Stimulated activated CD4-positive, alpha-beta T cell treated with anti-CD3 and anti-CD28 coated beads, Interleukin-15, amount 100 ng/mL, for 1 hour (primary cell): Measurements from ENCODE around the gene BABAM2.

Source experiments
- DNase-seq, 2 donors: peaks; one replicate each; pipeline ENCODE4 v3.0.0-alpha.2; 2020; ENCODE audit warnings: low read depth in 1 of 2, low spot score in 1 of 2

BABAM2 gene

DNA sequence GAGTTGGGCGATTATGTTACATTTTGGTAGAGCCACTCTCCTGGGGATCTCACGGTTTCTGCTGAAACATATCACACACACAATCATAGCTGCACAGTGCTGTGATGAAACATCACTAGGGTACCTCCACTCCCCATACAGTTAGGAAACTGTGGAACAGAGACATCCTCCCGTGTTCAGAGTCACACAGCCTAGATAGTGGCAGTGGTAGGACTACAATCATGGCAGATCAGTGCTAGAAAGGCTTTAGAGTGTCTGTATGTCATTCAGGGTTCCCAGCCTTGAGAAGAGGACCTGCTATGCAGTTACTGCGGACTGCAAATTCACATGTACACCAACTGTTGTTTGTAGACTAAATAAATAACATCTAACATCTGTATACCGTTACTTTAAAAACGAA is 291.8 kb downstream of the BABAM2 start:
- no peak for DNase-seq

DNA sequence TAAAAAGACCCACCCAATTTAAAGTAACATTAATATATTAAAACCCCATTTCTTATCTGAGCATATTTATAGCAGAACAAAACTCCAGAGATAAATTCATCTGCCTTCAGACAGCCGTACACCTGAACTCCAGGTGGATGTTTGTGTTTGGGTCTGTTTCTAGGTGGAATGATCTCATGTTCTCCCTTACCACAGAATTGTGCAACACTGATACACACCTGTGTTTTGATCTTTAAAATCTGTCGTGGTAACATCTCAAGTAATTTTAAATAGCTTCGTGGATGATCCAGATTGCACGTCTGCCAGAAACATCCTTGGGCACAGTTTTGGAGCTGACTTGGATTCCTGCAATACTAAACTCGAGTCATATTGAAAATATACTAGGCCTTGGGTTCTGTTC is 294.6 kb downstream of the BABAM2 start:
- DNase-seq = no peak

DNA sequence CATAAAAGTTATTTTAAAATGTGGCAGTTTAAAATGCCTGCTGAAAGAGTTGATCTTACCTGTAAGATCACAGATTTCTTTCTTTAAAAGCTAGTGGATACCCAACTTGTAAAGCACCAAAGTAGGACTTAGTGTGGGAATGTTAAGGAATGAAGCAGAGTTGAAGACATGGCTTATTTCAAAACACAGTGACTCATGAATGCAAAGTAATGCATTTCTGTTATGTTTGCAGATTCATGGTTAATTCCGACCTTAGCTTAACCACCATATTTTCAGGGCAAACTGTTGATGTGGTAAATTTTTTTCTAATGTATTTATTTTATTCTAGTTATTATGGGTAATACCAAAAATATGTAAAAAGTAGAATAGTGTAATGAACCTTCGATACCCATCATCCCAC is 295.4 kb downstream of the BABAM2 start:
- DNase-seq = no peak

DNA sequence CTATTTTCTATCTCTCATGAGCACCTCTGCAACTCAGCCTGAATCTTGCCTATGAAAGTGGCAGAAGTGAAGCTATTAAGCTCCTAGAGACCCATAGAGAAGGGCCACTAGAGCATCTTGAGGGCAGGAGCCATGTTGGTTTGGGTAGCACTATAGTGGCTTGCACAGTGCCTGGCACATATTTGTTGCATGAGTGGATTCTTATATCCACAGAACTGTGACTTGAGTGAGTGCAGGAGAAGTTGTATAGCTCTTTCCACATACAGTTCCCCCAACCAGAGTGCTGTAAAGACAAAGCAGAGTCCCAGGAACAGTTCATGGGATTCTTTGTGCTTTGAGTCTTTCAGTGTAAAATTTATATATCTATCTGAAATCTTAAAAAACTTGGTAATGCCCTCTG is 296.7 kb downstream of the BABAM2 start:
- DNase-seq = no peak

DNA sequence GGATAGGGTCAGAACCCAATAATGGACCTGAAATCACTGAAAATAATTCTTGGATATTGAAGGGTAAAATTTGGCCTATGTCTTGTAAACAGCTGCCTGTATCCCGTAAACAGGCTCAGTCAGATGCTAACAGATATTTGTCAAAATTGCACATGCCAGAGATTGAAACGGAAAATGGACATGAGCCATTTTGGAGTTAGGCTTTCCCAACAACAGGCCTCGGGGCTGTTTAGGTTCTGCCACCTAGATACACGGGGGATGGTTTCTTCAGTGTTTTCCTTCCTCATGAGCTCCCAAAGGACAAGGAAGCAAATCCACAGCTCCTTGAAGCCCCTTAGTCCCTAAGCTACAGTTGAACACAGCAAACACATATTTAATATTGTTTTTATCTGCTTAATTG is 297.9 kb downstream of the BABAM2 start:
- DNase-seq = no peak

DNA sequence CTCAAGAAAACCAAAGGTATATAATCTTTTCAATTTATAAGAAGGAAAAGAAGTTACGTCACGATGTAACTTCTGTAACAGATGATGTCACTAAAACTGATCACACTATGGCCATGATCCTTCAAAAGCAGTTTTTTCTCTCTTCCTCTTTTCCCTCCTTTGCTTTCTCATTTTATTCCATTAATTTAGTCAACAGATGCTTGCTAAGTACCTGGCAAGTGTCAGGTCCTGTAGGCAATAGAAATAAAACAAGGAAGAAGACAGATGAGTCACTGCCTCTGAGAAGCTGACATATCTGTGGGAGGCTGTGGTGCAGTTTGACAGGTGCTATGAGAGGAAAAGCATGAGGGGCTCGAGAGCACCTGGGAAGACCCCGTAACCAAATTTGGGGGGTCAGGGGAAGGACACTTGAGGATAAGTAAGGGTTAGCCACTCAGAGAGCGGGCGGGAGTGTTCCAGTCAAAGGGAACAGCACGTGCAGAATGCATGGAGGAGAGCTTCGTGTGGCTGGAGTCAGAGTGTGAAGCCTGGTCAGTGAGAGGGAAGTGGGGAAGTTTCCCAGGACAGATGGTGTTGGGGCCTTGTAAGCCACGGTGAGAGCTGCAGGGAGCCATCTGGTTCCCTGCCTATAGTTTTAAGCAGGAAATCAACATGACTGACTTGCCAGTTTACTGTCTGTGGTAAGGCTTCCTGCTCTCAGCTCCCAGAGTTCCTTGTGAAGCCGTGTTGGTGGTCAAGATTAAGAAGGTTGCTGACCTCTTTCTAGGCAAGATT is 303.3 kb downstream of the BABAM2 start:
- no peak for DNase-seq

DNA sequence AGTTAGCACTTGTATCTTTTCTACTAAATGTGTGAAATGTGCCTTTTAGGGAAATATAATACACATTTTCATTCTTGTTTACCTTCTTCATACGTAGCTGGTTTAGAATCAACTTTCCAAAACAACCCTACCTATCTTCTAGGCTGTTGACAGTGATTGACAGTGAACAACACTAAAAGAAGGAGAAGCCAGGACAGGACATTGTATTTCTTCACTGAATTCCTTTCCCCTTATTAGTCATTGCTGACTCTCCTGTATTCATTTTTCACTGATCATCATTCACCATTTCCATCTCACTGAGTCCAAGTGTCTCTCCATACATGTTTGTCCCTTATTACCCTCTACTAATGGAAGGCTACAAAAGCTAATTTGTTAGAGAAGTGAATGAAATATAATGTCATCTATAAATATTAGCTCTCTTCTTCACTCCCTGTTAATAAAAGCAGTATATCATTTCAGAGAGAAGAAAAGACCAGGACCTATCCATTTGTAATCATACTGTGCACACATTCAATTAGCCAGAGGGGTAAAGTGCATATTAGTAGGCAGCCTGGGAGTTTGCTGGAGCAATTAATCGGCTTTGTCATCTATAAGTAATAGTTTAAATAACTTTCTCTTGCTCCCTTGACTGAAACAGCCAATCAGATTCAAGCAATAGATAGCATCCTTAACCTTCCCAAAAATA is 309.6 kb downstream of the BABAM2 start:
- DNase-seq = no peak

DNA sequence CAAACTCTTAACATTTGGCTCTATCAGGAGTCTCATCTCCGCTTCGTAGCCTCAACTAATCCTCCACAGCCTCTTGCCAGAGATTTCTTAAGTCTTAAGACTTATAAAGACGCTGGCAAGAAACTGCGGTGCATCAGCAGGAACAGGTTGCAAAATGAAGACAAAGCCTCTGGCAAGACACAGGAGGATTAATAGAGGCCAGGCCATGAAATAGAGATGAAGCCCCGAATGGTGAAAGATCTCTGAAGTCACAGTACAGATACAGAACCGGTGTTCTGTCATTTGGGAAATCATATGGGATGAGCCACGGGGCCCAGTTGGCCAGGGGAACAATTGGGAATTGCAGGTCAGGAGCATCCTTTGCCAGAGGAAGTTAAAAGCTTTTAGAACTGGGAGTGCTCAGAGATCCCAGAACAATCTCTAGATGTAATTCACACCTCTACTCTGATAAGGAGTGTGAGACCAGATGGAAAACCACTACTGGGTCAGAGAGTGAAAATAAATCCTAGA is 311.2 kb downstream of the BABAM2 start:
- no peak for DNase-seq

DNA sequence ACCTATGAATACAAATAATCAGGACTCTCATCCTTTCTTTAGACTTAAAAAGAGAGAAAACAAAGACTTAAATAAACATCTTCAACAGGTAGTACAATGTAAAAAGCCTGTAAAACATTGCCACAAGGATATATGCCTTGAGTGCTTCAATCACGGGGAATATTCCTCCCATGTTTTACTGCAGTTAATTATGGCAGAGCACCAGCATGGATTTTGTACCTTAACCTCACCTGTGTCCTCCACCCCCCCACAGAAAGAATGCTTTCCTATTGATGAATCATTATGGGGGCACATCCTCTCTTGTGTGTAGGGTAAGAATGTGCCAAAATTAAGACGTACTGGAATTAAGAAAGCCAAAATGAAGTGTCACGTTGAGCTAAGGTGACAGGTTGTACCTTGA is 312.2 kb downstream of the BABAM2 start:
- DNase-seq = no peak

DNA sequence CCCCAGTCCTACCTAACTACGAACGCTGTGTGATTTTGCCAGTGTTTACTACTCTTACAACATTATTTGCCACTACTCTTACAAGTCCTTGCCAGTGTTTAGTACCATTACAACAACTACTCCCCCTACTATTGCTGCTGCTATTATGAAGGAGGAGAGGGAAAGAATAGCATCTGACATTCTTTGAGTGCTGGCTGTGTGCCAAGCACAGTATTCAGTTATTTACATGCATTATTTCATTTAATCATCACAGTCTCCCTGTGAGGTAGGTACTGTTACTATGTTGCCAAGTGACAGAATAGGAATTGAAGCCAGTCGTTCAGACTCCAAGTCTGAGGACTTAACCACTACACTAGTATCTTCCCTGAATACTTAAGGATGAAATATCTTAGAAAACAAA is 316.2 kb downstream of the BABAM2 start:
- DNase-seq = no peak

DNA sequence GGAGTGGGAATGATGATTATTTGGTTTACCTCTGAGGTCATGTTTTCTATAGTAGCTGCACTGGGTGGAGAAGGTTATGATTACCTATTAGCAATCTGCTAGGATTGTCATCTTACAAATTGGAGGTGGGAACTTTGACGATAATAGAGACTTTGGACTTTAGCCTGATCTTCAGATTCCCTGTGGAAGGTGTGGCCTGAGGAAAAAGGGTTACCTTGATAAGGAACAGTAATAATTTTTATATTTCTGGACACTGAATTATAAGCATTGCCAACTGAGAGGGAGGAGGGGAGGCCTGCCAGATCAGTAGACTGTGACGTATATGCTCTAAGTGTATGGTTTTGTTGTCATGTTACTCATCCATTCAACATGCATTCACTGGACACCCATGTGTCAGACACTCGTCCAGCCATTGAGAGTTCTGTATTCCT is 318.7 kb downstream of the BABAM2 start:
- DNase-seq = no peak

DNA sequence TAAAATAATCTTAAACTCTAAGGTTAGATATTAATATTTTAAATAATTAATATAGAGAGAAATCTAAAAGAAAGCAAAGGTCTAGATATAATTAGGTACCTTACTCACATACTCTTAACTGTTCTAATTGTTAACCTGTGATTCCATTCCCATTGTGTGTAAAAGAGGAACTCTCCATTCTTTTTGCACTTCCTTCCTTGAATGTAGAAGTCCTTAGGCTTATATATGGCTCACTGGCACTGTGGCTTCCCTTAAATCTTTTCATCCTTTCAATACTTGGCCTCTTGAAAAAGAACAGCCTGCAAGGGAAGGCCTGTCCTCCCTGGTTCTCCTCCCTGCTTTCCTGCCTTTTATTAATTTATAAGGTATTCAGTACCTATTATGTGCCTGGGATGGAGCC is 319.3 kb downstream of the BABAM2 start:
- no peak for DNase-seq

DNA sequence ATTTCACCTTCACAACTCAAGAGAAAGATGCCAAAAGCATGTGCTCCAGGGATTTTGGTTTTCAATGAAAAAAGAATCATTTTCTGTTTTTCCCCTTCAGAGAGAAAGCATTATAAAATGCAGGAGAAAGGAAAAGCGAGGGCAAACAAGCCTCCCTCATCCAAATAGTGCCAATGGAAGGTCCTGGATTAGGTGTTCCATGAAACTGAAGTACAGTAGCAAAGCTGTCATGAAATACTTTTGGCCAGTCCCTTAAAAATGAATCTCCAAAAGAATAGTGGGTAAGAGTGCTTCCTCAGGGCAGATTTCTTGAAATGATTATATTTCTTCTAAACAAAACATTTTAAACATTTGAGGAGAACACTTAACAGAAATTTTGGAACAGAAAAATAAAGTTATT is 320.0 kb downstream of the BABAM2 start:
- no peak for DNase-seq

DNA sequence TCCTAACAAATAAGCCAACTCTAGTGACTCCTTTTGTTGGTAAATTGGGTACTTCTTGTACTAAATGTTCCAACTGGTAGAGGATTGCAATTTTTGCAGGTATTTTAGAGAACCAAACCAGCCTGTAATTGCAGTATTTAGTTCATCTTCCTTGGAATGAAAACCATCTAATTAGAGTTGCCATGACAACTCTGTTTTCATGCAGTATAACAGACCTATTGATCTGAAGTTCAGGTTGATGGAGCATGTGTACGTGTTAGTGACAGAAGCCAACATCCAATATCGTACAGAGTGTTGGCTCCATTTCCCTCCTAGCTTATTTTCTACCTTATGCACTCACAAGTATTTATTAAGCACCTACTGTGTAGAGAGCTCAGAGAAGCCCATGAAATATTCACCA is 325.8 kb downstream of the BABAM2 start:
- no peak for DNase-seq

DNA sequence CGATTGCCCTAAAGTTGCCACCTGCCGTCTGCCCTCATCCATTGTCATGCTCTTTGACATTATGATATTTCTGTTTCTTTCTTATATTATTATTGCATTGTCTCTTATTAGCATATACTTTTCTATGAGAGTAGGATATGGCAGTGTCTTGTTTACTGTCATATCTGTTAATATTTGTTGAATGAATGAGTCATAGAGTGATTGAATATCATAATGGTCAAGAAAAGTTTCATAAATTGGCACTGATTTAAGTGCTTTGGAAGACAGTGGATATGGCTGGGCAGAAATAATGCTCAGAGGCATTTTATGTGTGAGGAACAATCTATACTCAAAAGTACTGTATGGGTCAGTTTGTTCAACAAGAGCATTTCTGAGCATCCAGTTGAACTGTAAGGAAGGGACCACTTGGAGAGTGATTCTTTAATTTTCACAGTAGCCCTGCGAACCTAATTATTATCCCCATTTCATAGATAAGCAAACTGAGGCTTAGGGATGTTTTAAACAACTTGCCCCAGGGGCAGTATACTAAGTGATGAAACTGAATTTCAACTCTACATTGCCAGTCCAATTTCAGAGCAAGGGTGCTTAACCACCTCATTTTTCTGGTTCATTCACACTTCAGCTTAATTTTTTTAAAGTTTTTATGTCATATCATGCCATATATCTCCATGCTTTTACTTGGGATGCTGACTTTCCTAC is 326.7 kb downstream of the BABAM2 start:
- DNase-seq = no peak

DNA sequence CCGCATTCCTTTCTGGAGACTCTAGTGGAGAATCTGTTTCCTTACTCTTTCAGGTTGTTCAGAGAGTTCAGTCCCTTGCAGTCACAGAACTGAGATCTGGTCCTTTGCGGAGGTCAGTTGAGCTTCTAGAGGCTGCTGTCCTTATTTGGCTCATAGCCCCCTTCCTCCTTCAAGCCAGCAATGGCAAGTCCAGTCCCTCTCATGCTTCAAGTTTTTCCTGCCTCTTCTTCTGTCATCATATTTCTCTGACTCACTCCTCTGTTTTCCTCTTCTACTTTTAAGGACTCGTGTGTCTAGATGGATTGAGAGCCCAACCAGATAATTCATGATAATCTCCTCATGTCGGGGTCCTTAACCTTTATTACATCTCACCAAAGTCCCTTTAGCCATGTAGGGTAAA is 328.6 kb downstream of the BABAM2 start:
- no peak for DNase-seq

DNA sequence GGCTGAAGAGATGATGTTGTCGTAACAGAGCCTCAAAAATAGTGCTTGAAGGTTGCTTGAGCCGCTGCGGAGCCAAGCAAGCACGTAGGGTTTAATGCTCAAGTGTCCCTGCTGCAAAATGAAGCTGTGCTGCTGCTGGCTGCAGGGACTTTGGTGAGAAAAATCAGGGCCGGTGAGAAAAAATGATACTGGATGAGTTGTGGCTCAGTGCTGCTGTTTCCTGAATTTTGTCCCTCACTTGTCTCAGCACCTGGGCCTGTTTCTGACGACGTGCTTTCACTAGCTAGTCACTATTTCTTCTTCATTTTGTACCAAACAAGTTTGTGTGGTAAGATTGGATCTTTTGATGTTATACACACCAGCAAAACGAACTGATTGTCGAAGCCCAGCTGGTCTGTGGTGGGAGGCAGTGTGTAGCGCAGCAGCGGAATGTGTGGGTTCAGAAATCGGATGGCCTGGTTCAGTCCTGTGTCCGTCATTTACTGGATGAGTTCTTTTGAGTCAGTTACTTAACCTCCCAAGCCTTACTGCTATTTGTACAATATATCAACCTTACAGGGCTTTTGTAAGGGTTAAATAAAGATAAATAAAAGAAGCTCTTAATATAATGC is 329.3 kb downstream of the BABAM2 start:
- no peak for DNase-seq

DNA sequence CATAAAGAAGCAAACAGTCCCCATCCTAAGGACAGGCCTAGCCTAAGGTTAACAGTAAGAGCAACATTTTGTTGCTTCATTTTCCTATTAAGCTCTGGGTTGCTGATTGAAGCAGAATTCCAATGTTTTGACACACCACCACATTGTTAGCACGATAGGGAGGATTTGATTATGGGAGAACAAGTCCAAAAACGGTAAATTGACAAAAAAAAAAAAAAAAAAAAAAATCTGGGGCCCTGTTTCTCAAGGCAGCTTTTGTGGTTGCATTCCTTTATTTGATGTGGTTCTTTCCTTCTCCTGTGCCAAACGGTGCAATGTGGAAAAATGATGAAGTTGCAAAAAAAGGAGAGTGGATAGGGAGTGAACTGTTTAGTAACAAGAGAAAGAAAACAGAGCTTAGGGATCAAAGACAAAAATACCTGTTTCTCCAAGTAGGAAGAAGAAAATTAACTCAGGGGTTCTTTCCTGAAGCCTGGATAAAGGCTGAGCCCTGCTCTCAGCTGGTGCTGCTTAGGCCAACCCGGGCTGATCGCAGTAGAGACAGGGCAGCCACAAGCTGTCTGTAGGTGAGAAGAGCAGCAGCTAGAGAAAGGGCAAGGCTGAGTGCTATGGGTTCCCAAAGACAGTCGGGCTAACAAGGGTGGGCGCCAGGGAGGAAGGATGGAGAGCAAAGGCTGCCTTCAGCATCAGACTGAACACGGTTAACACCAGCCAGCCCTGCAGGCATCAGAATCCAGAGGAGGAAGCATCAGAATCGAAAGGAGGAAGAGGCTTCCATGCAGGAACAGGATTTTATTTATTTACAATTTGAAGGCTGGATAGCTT is 334.3 kb downstream of the BABAM2 start:
- DNase-seq = no peak

DNA sequence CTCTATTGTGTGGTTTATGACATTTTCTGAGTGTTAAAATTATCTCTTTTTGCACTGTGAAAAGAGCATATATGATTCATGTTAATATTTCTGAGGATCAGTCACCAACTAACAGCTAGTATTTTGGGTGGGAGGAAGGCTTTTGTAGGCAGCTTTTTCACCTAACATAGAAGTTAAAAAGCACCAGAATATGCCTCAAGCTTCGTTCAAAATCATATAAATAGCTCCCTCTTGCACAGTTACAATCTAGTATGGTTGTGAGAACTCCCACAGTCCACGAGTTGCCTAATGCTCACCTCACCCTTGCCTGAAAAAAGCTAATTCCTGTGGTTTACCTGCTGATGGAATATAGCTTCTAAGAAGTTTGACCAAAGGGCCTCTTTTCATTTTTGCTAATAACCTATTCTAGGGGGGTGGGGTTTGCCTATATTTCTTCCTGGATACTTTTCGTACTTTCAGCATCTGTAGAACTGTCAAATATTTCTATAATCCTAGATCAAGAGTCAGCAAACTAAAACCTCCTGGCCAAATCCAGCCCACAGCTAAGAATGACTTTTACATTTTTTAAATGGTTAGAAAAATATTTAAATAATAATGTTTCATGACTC is 335.0 kb downstream of the BABAM2 start:
- no peak for DNase-seq

DNA sequence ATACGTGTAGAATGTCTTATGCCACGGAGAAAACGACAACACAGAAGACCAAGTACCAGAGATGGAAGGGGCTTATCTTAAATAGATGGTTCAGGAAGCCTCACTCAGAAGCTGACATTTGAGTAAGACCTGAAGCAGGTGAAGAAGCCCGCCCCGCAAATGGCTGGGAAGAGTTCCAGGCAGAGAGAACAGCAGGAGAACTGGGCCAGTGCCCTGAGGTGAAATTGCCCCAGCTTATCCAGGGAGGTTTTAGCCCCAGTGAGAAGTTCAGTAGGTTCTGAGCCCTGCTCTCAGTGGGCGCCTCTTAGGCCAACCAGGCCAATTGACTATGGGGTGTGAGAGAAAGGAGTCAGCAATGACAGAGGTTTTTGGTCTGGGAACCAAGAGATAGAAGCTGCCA is 336.0 kb downstream of the BABAM2 start:
- DNase-seq = no peak
